ENCODE measurements around the gene WNT7B.

WNT7B gene

GRCh38 chr22:45934659-45935341, 42.2 kb downstream of the WNT7B start:
- no peak for DNase-seq
- TF ChIP-seq POLR2A (IDR thresholded peaks at IDR 0.05; ENCODE audit: low read length) = no peak

GRCh38 chr22:45934168-45934564, 42.8 kb downstream of the WNT7B start:
- DNase-seq = no peak
- no peak for TF ChIP-seq GATA1 (IDR thresholded peaks at IDR 0.05; ENCODE audit: low read depth, low read length)
- no peak for TF ChIP-seq POLR2A (IDR thresholded peaks at IDR 0.05; ENCODE audit: low read length)

GRCh38 chr22:45933506-45934167, 43.3 kb downstream of the WNT7B start:
- TF ChIP-seq POLR2A (IDR thresholded peaks at IDR 0.05; ENCODE audit: low read length) (no peak), GATA1 (IDR thresholded peaks at IDR 0.05; ENCODE audit: low read depth, low read length) (no peak)
- no peak for DNase-seq

GRCh38 chr22:45932071-45932470, 44.9 kb downstream of the WNT7B start:
- TF ChIP-seq POLR2A (IDR thresholded peaks at IDR 0.05; ENCODE audit: low read length) = no peak
- no peak for TF ChIP-seq GATA1 (IDR thresholded peaks at IDR 0.05; ENCODE audit: low read depth, low read length)
- no peak for DNase-seq

- DNase-seq = no peak
- TF ChIP-seq POLR2A (IDR thresholded peaks at IDR 0.05; ENCODE audit: low read length) (no peak), GATA1 (IDR thresholded peaks at IDR 0.05; ENCODE audit: low read depth, low read length) (no peak)
These were observed 45.9 kb downstream of the WNT7B start for GRCh38 chr22:45931042-45931441.

GRCh38 chr22:45930324-45930723, 46.6 kb downstream of the WNT7B start:
- DNase-seq = peak; percentile 8 to 31
- TF ChIP-seq POLR2A (IDR thresholded peaks at IDR 0.05; ENCODE audit: low read length) (no peak), GATA1 (IDR thresholded peaks at IDR 0.05; ENCODE audit: low read depth, low read length) (no peak)

- no peak for TF ChIP-seq GATA1 (IDR thresholded peaks at IDR 0.05; ENCODE audit: low read depth, low read length)
- TF ChIP-seq POLR2A (IDR thresholded peaks at IDR 0.05; ENCODE audit: low read length) = no peak
- no peak for DNase-seq
These were observed 47.3 kb downstream of the WNT7B start for GRCh38 chr22:45929649-45930048.

- no peak for DNase-seq
- TF ChIP-seq POLR2A (IDR thresholded peaks at IDR 0.05; ENCODE audit: low read length) = no peak
- TF ChIP-seq GATA1 (IDR thresholded peaks at IDR 0.05; ENCODE audit: low read depth, low read length) = no peak
These were observed 48.1 kb downstream of the WNT7B start for GRCh38 chr22:45928726-45929368.

- TF ChIP-seq POLR2A (IDR thresholded peaks at IDR 0.05; ENCODE audit: low read length) (no peak), GATA1 (IDR thresholded peaks at IDR 0.05; ENCODE audit: low read depth, low read length) (no peak)
- no peak for DNase-seq
These were observed 49.9 kb downstream of the WNT7B start for GRCh38 chr22:45927059-45927458.

GRCh38 chr22:45926433-45926832, 50.5 kb downstream of the WNT7B start:
- DNase-seq = no peak
- TF ChIP-seq POLR2A (IDR thresholded peaks at IDR 0.05; ENCODE audit: low read length) (no peak), GATA1 (IDR thresholded peaks at IDR 0.05; ENCODE audit: low read depth, low read length) (no peak)

GRCh38 chr22:45925811-45926351, 51.1 kb downstream of the WNT7B start:
- no peak for DNase-seq
- TF ChIP-seq GATA1 (IDR thresholded peaks at IDR 0.05; ENCODE audit: low read depth, low read length) (no peak), POLR2A (IDR thresholded peaks at IDR 0.05; ENCODE audit: low read length) (no peak)

GRCh38 chr22:45923835-45924234, 53.1 kb downstream of the WNT7B start:
- no peak for DNase-seq
- TF ChIP-seq GATA1 (IDR thresholded peaks at IDR 0.05; ENCODE audit: low read depth, low read length) (no peak), POLR2A (IDR thresholded peaks at IDR 0.05; ENCODE audit: low read length) (no peak)

- DNase-seq = no peak
- TF ChIP-seq GATA1 (IDR thresholded peaks at IDR 0.05; ENCODE audit: low read depth, low read length) (no peak), POLR2A (IDR thresholded peaks at IDR 0.05; ENCODE audit: low read length) (no peak)
These were observed 53.8 kb downstream of the WNT7B start for GRCh38 chr22:45923212-45923611.

- DNase-seq = no peak
- TF ChIP-seq GATA1 (IDR thresholded peaks at IDR 0.05; ENCODE audit: low read depth, low read length) = no peak
- TF ChIP-seq POLR2A (IDR thresholded peaks at IDR 0.05; ENCODE audit: low read length) = no peak
These were observed 54.3 kb downstream of the WNT7B start for GRCh38 chr22:45922661-45923060.
